Measurements from ENCODE around the gene MAPKAPK2.

Gene MAPKAPK2

DNA sequence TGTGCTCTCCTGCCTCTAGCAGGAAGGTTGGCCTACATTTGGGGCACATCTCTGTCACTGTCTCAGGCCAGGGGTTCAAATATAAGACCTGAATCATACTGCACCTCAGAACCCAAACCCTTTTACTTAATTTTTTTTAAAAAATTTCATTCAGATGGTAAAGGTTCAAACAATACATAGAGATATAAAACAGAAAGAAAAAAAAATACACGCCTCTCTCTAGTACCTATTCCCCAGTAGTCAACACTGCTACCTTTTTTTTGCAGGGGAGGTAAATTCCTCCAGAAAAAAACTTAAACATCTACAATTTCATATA is 32.9 kb downstream of the MAPKAPK2 start:
- Histone ChIP-seq H3K36me3 (replicated peaks; ENCODE audit: insufficient read depth, low read length) (no peaks in the 10 kb centered on the region), H3K4me2 (ENCODE audit: low read depth, low read length) (peak overlapping the region; percentile 53), H2AFZ (ENCODE audit: low read length) (no peak overlapping the region), H4K20me1 (ENCODE audit: insufficient read depth, low read length) (no peaks in the 10 kb centered on the region), H3K9ac (ENCODE audit: low read length) (peak overlapping the region; percentile 2; the same call in 1 of the 2 replicates), H3K4me3 (ENCODE audit: low read length) (no peak overlapping the region), H3K27me3 (replicated peaks; ENCODE audit: insufficient read depth, low read length) (no peaks in the 10 kb centered on the region), H3K27ac (ENCODE audit: low read length) (peak overlapping the region; percentile 79), H3K9me3 (replicated peaks; ENCODE audit: insufficient read depth, low read length) (no peaks in the 10 kb centered on the region), H3K4me1 (ENCODE audit: low read length) (peaks cover 57% of the 10 kb centered on the region), H3K9me2 (replicated peaks; ENCODE audit: insufficient read depth, low read length) (no peaks in the 10 kb centered on the region), H3K79me2 (ENCODE audit: low read length) (peaks cover 82% of the 10 kb centered on the region), H3F3A (ENCODE audit: insufficient read depth, low read length) (peaks cover 39% of the 10 kb centered on the region)
- TF ChIP-seq EZH2phosphoT487 (IDR thresholded peaks at IDR 0.05; ENCODE audit: low read length) = no peak
- TF ChIP-seq EZH2 (optimal IDR thresholded peaks at IDR 0.05; ENCODE audit: low read depth, low read length) = no peak
- TF ChIP-seq, protein P1, sequence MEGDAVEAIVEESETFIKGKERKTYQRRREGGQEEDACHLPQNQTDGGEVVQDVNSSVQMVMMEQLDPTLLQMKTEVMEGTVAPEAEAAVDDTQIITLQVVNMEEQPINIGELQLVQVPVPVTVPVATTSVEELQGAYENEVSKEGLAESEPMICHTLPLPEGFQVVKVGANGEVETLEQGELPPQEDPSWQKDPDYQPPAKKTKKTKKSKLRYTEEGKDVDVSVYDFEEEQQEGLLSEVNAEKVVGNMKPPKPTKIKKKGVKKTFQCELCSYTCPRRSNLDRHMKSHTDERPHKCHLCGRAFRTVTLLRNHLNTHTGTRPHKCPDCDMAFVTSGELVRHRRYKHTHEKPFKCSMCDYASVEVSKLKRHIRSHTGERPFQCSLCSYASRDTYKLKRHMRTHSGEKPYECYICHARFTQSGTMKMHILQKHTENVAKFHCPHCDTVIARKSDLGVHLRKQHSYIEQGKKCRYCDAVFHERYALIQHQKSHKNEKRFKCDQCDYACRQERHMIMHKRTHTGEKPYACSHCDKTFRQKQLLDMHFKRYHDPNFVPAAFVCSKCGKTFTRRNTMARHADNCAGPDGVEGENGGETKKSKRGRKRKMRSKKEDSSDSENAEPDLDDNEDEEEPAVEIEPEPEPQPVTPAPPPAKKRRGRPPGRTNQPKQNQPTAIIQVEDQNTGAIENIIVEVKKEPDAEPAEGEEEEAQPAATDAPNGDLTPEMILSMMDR (IDR thresholded peaks at IDR 0.05; ENCODE audit: low read length) = no peak
- no peak for DNase-seq

DNA sequence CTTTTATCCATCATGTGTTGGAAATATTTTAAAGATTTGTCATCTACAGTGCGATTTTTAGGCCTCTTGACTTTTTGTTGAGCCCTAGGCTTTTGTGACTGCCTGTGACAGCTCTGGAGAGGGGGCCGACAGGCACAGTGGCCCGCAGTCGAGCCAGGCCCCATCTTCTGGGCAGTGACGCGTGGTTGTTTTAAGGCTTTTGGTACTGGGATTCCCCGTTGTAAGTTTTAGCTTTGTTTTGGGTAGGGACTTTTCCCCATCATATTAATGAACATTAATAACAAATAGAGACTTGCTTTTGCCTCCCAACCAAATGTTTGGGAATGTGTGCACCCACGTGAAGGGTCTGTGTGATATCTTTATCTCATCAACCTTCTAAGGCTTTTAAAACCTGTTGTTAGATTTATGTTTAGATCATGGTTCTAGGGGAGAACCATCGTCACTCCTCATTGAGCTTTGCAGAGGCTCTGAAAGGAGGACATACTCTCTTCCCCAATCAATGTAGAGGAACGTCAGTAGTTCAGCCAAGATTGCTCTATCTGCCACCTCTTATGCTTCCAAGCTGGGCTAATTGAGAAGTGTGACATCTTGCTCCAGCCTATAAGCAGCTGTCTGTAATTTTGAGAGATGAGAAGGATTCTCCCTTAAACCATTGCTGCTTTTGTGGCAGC is 34.6 kb downstream of the MAPKAPK2 start:
- no peaks in the 10 kb centered on the region for H4K20me1 ChIP-seq (ENCODE audit: insufficient read depth, low read length)
- H3K9me3 ChIP-seq (replicated peaks; ENCODE audit: insufficient read depth, low read length) = no peaks in the 10 kb centered on the region
- H3K9ac ChIP-seq (ENCODE audit: low read length) = no peak overlapping the region
- no peaks in the 10 kb centered on the region for H3K36me3 ChIP-seq (replicated peaks; ENCODE audit: insufficient read depth, low read length)
- no peak overlapping the region for H3K27ac ChIP-seq (ENCODE audit: low read length)
- no peak overlapping the region for H3K4me2 ChIP-seq (ENCODE audit: low read depth, low read length)
- H3K4me1 ChIP-seq (ENCODE audit: low read length) = peaks cover 43% of the 10 kb centered on the region
- peaks cover 36% of the 10 kb centered on the region for H3F3A ChIP-seq (ENCODE audit: insufficient read depth, low read length)
- H3K79me2 ChIP-seq (ENCODE audit: low read length) = peaks cover 83% of the 10 kb centered on the region
- no peak for DNase-seq
- no peak overlapping the region for H3K4me3 ChIP-seq (ENCODE audit: low read length)
- H3K27me3 ChIP-seq (replicated peaks; ENCODE audit: insufficient read depth, low read length) = no peaks in the 10 kb centered on the region
- H2AFZ ChIP-seq (ENCODE audit: low read length) = no peak overlapping the region
- TF ChIP-seq, protein P1 (IDR thresholded peaks at IDR 0.05; ENCODE audit: low read length) = no peak
- no peak for TF ChIP-seq EZH2 (optimal IDR thresholded peaks at IDR 0.05; ENCODE audit: low read depth, low read length)
- no peak for TF ChIP-seq EZH2phosphoT487 (IDR thresholded peaks at IDR 0.05; ENCODE audit: low read length)
- H3K9me2 ChIP-seq (replicated peaks; ENCODE audit: insufficient read depth, low read length) = no peaks in the 10 kb centered on the region

DNA sequence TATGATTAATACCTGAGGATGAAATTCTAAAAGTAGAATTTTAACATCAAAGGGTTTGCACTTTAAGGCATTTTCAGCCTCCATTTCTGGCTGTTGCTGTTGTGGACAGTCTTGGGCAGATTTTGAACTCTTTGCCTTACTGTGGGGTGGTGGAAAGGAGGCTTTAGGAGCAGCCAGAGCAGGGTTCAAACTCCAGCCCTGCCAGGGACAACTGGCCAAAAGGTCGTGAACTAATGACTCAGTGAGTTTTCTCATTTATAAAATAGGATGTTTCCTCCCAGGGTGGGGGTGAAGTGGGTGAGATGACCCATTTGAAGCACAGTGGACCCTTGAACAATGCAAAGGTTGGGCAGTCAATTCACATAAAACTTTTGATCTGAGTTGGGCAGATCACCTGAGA is 36.7 kb downstream of the MAPKAPK2 start:
- TF ChIP-seq, protein P1 (IDR thresholded peaks at IDR 0.05; ENCODE audit: low read length) = no peak
- TF ChIP-seq EZH2phosphoT487 (IDR thresholded peaks at IDR 0.05; ENCODE audit: low read length) (no peak), EZH2 (optimal IDR thresholded peaks at IDR 0.05; ENCODE audit: low read depth, low read length) (no peak)
- H3K9me2 ChIP-seq (replicated peaks; ENCODE audit: insufficient read depth, low read length) = no peaks in the 10 kb centered on the region
- no peak overlapping the region for H3K4me2 ChIP-seq (ENCODE audit: low read depth, low read length)
- H3F3A ChIP-seq (ENCODE audit: insufficient read depth, low read length) = peaks cover 19% of the 10 kb centered on the region
- H3K4me3 ChIP-seq (ENCODE audit: low read length) = no peak overlapping the region
- H2AFZ ChIP-seq (ENCODE audit: low read length) = no peak overlapping the region
- H3K27ac ChIP-seq (ENCODE audit: low read length) = no peak overlapping the region
- H3K27me3 ChIP-seq (replicated peaks; ENCODE audit: insufficient read depth, low read length) = no peaks in the 10 kb centered on the region
- no peaks in the 10 kb centered on the region for H3K9me3 ChIP-seq (replicated peaks; ENCODE audit: insufficient read depth, low read length)
- DNase-seq = no peak
- H3K79me2 ChIP-seq (ENCODE audit: low read length) = peaks cover 86% of the 10 kb centered on the region
- H4K20me1 ChIP-seq (ENCODE audit: insufficient read depth, low read length) = 0 out of 2 replicates have a peak, but pooled peaks cover under 1% of the 10 kb centered on the region
- H3K36me3 ChIP-seq (replicated peaks; ENCODE audit: insufficient read depth, low read length) = no peaks in the 10 kb centered on the region
- H3K4me1 ChIP-seq (ENCODE audit: low read length) = peaks cover 39% of the 10 kb centered on the region
- no peak overlapping the region for H3K9ac ChIP-seq (ENCODE audit: low read length)

All from MM.1S (cell line).